RWPE1 (cell line): ENCODE measurements around the gene GMEB2.

ENCODE experiments used
- CTCF ChIA-PET: fragments of 350-600 bp; sonication (Branson Sonifier 250); formaldehyde crosslinking; extraction: SDS; loops from one replicate; lab custom pipeline; 2021; lab: Yijun Ruan, JAX
- POLR2A ChIA-PET: fragments of 400-600 bp; formaldehyde crosslinking; extraction: SDS; loops from one replicate; lab custom pipeline; 2020; ENCODE audit warnings: antibody characterized with exemption; ENCODE audit not compliant: low non-redundant PET; lab: Yijun Ruan, JAX
- DNase-seq: peaks from one replicate; pipeline ENCODE4 v3.0.0; 2012; ENCODE audit warnings: low spot score
- H3K27ac ChIP-seq: fragments of 450-650 bp; 2 replicates; pipeline ENCODE4 v1.5.1; 2017
- CTCF ChIP-seq: fragments of 450-650 bp; conservative IDR thresholded peaks from 2 replicates; pipeline ENCODE4 v1.5.1; 2017; ENCODE audit warnings: low read depth, mild to moderate bottlenecking

Gene GMEB2

GRCh38 chr20:63585616-63586565 is 41.0 kb downstream of the GMEB2 start:
- ChIA-PET CTCF (interaction anchor here (0.6 to 0.9 kb wide), 2 partner anchors 24 to 51 kb away, joined by 3 read pairs; no protein-coding TSS in a partner anchor), POLR2A (no interaction called here)
- TF ChIP-seq CTCF, result no peak
- no peak overlapping the region for H3K27ac ChIP-seq
- DNase-seq, result no peak

GRCh38 chr20:63582382-63583063 is 44.4 kb downstream of the GMEB2 start:
- ChIA-PET POLR2A (no interaction called here), CTCF (interaction anchor here (0.6 to 1.3 kb wide), 6 partner anchors 10 to 538 kb away, joined by 3 to 5 read pairs (median 3); no protein-coding TSS in a partner anchor)
- no peak overlapping the region for H3K27ac ChIP-seq
- TF ChIP-seq CTCF, result no peak
- no peak for DNase-seq

- TF ChIP-seq CTCF, result peak; percentile 74
- peak; percentile 92 for DNase-seq
- ChIA-PET CTCF (interaction anchor here (0.5 to 1.5 kb wide), 11 partner anchors 9 to 284 kb away, joined by 3 to 7 read pairs (median 4); partner anchors contain the start of genes GMEB2 and PTK6), POLR2A (no interaction called here)
- H3K27ac ChIP-seq, result no peak overlapping the region
These were observed 46.0 kb downstream of the GMEB2 start for GRCh38 chr20:63580796-63581461.

- TF ChIP-seq CTCF, result no peak
- CTCF ChIA-PET, result interaction anchor here (0.7 to 1.6 kb wide), 2 partner anchors 41 to 346 kb away, joined by 3 to 6 read pairs; no protein-coding TSS in a partner anchor
- no peak for DNase-seq
- no peak overlapping the region for H3K27ac ChIP-seq
- POLR2A ChIA-PET, result no interaction called here
These were observed 47.7 kb downstream of the GMEB2 start for GRCh38 chr20:63579017-63579694.

GRCh38 chr20:63578224-63579016 is 48.5 kb downstream of the GMEB2 start:
- POLR2A ChIA-PET, result no interaction called here
- DNase-seq, result no peak
- H3K27ac ChIP-seq, result no peak overlapping the region
- no peak for TF ChIP-seq CTCF
- CTCF ChIA-PET, result interaction anchor here (0.7 to 1.6 kb wide), 2 partner anchors 40 to 345 kb away, joined by 3 to 6 read pairs; no protein-coding TSS in a partner anchor
